Anterior cingulate cortex (tissue), 58 donors: ENCODE data around the gene TMEM200C.
A peak's percentile ranks its signal among the peaks of the same experiment; 100 is the strongest.
"Not testable (repeated sequence)": the region's sequence is repeated elsewhere in the genome, so short reads cannot be mapped to it uniquely, and the experiment has no call there.

Experiments
- DNase-seq, 58 donors: peaks; one replicate each; lab custom pipeline; 2025; lab: John Stamatoyannopoulos, UW

TMEM200C gene

GRCh38 chr18:5893956-5894610 lies 1.2 kb downstream of the TMEM200C start:
- DNase-seq, result no peak

GRCh38 chr18:5892823-5893431 lies 2.4 kb downstream of the TMEM200C start:
- DNase-seq, result no peak

GRCh38 chr18:5891854-5892215 lies 3.5 kb downstream of the TMEM200C start:
- no peak for DNase-seq

DNA sequence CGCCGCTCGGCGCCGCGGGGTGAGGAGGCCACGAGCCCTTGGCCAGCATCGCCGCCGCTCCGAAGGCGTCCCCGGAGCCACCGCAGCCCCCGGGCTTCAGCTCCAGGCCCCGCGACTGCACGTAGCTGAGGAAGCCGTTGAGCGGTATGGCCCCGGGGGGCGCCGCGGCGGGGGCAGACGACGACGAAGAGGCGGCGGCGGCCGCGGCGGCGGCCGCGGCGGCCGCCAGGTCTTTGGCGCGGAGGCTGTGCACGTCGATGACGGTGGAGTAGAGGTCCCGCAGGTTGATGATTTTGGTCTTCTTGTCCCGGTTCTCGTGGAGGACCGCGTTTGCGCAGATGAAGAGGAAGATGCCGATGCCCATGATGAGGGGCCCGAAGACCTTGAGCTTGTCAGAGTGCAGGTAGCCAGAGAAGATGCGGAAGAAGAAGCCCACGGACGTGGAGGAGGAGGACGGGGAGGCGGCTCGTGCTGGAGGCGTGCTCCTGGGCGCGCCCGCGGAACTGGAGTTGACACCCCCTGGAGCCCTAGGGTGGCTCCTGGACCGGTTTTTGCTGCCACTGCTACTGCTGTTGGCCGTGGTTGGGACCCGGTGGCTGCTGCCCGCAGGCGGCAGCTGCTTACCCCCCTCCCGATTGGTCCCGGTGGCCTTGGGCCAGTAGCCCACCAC lies 4.0 kb downstream of the TMEM200C start:
- peak in 1 of 58 donors; percentile 26 for DNase-seq

DNA sequence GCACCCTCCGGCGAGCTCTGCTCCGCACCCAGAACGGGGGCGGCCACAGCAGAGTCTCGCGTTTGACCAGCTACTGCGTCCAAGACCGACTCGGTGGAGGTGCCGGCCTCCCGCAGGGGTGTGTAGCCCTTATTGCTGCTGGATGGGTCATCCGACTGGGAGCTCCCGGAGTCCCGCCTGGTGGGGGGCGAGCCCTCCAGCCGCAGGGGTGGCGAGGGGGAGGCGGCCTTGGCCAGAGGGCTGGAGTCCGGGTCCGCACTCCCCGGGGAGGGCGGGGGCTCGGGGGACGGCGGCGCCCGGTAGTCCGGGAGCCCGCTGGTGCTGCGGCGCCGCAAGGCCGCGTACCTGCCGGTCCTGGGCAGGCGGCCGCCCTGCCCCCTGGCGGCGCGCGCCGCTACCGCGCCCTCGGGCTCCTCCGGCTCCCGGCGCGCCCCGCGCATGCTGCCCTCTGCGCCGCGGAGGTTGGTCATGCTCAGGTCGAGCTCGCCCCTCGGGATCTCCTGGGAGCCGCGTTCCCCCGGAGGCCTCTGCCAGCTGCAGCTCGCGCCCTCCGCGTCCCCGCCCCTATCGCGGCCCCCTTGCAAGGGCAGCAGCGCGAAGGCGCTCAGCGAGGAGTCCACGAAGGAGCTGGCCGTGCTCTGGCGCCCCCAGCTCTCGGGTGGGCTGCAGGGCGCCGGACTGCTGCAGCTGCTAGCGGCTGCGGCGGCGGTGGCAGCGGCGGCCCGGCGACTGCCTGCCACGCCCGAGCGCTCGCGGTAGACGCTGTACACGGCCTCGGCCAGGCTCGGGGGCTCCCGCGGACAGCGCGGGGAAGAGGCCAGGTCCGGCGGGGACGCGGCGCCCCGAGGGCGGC lies 4.8 kb downstream of the TMEM200C start:
- DNase-seq, result peak in 7 of 58 donors; percentile 18 to 42 (median 28)

- DNase-seq, result no peak
Measured at GRCh38 chr18:5885361-5885760, 10.0 kb downstream of the TMEM200C start.

DNA sequence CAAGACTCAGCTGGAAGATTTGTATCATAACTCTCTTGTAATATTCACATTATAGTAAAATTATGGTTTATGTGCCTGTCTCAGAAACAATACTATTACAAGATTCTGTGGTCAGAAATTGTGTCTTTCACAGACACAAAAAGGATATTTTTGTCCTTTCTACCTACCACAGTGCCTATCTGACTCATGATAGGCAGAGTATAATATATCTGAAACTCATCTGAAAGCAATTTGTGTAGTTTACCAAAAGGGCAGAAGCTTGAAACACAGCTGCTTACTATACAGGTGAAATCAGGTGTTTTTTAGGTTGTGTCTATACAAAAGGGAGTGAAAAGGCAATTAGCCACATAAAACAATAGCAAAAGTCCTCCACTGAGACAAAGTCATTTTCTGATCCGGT lies 10.9 kb downstream of the TMEM200C start:
- DNase-seq, result no peak

- DNase-seq, result peak in 1 of 58 donors; percentile 9
Measured at GRCh38 chr18:5879479-5879882, 15.8 kb downstream of the TMEM200C start.

DNA sequence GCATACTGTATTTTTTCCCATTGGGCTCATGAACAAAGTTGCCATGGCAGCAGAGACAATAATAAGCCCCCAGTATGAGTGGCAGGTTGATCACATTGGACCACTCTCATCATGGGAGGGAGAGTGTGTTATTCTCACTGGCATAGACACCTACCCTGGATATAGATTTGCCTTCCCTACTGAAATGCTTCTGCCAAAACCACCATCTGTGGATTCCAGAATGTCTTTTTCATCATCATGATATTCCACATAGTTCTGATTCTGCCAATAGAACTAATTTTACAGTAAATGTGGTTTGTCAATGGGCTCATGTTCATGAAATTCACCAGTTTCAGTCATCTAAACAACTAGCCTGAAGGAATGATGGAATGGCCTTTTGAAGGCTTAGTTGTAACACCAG lies 18.4 kb downstream of the TMEM200C start:
- no peak for DNase-seq

GRCh38 chr18:5874336-5874735 lies 21.0 kb downstream of the TMEM200C start:
- DNase-seq, result no peak

DNA sequence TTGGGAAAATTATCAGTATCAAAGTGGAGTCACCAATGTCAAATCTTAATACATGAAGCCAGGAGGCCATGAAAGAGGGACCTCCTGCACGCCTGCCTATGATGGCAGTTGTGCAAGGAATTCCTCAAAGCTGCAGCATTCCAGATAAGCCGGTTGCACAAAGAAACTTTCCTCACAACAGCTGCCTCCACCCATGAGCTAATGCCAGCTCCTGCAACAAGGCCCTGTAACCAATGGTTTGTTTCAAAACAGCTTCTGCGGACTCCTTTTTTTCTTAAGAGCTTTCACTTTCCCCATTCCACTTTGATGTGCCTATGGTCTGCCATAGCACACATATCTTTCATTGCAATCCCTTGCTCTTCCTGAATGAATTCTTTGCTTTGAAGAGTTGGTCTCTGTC lies 22.4 kb downstream of the TMEM200C start:
- no peak for DNase-seq

- peak in 1 of 58 donors; percentile 12 for DNase-seq
Measured at GRCh38 chr18:5871426-5871825, 23.9 kb downstream of the TMEM200C start.

DNA sequence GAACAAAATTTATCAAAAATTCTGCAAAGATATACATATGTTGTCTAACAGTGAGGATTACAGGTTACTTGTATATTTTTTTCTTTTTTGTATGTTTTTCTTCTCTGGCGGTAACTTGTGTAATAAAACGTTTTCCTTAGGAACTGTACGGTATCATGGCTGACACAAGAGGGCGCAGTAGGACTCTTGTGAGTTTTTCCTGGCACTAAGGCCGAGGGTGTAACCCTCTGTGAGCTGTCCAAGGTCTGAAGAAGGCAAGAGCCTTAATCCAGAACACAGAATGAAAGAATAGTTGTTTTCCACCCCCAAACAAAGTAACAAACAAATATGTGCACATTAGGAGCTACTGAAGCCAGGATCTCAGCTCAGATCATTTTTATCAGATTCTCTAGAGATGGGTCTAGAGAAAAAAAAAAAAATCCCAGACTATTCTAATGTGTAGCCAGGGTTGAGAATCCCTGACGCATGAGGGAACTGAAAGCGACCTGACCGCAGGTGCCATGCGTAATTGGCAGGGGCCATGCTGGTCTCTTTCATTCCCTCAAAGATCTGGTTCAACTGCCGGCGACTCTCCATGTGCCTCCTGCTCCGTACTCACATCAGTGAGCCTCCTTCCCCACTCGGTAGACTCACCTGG lies 27.0 kb downstream of the TMEM200C start:
- peak in 40 of 58 donors; percentile 6 to 72 (median 30) for DNase-seq

- no peak for DNase-seq
Measured at GRCh38 chr18:5865521-5865920, 29.8 kb downstream of the TMEM200C start.

DNA sequence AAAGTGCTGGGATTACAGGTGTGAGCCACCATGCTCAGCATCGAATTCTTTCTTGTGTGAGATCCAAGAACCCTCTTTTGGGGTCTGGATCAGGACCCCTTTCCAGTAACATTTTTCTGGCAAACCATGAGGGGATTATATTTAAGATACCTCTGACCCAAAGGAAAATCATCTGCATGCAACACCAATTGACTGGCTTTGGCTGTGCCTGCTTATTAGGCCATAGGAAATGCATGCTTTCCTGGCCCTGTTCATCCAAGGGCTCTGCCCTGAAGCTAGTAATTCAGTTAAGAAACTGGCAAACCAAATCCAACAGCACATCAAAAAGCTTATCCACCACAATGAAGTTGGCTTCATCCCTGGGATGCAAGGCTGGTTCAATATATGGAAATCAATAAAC lies 33.2 kb downstream of the TMEM200C start:
- DNase-seq, result not testable (repeated sequence)

GRCh38 chr18:5857180-5857579 lies 38.1 kb downstream of the TMEM200C start:
- DNase-seq, result no peak

DNA sequence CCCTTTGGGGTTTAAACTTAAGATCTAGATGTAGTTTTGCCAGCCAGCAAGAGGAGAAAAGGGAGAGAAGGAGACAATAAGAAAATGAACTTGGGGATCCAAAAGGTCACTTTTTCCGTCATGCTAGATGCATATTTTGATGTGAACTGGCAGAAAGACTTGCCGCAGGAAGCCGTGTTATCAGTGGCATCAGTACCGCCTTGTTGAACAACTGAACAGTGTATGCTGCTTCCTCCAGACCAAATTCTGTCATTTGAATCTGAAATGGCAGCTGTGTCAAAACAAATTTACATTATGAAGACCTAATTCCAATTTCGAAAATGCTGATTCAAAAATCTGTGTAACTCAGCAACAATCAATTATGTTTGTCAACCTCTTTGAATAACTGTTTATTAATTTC lies 42.1 kb downstream of the TMEM200C start:
- DNase-seq, result no peak

DNA sequence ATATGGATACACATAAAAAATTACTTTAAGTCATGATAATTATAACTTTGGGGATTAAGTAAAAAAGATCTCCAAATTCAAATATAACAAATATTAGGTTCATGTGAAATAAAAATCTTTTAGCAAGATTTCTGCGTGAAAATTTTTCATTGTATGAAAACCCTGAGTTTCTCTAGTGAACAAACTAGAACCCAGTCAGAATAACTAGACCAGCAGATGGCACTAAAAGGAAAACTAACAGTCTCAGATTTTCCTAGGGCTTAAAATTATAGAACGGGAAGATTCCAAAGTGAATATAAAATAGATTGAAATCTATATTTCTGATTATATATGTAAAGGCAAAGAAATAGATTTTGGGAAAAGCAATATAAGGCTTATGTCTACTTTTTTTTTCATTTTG lies 43.3 kb downstream of the TMEM200C start:
- no peak for DNase-seq

- no peak for DNase-seq
Measured at GRCh38 chr18:5842653-5843052, 52.7 kb downstream of the TMEM200C start.

DNA sequence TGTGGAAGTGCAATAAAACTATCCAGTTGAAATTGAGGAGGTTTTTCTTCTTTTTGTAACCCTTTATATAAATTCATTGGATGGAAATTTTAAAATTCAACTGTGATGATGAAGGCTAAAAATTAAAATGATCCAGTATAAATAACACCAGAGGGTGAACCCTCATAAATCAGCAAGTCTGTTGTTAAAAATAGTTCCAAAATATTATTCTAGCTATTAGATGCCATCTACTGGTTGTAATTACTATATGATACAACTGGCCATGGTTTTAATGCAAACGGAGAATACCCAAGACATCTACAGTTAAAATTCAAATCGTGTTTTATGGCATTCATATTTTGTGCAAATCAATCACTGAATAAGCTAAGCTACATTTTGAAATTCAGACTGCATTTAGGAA lies 53.8 kb downstream of the TMEM200C start:
- no peak for DNase-seq

DNA sequence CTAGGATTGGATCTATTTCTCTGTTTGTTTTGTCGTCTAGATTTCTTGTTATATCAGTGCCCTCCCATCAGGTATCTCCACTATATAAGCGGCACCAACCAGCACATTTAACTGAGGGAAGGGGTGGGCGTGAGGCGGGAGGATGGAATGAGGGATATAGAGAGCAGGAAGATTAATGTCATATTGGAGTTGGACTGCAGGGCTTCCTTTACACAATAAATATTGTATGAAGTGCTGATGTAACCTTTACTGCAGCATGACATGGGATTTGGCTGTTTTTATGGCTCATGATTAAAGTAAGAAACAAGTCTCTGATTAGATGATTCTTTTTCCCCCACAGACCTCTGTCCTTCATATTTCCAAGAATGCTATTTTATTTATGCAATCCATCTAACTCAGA lies 54.8 kb downstream of the TMEM200C start:
- no peak for DNase-seq
